ENCODE data around the gene CXCL3. TPM values are rescaled to one million over a fixed set of nuclear protein-coding genes. Genes with fewer than 3 reads are reported as not detected.

Gene CXCL3
- total RNA-seq, 2 donors from 2014 or later = 17.5 to 20.2 TPM

DNA sequence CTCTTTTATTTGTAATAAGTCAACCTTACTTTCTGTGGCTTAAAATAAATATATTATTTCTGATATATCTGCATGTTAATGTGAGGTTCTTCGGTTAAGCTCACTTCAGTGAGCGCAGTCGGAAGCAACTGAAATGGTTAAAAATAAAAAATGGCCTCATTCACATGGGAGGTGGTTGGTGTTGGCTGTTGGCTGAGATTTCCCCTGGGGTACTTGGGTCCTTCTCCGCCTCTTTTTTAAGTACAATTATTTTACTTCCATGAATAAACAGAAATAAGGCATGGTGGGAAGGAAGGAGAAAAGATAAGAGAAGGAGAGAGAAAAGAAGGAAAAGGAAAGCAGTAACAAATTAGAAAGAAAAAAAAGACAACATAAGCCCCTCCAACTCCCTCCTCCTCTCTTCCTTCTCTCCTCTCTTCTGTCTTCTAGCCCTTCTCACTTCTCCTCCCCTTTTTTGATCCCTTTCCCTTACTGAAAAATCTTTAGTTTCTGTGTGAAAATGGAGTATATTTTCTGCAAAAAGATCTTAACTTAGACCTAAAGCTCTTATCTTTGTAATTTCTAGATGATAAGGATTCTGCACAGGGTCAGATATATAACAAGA, 19.7 kb upstream of the CXCL3 start:
- no peak overlapping the region for H3K27ac ChIP-seq
- no peak for DNase-seq
- intact Hi-C loops (cut with DNase I) = no loop called here
- no peaks in the 10 kb centered on the region for H3K27me3 ChIP-seq
- no peaks in the 10 kb centered on the region for H3K36me3 ChIP-seq
- no peaks in the 10 kb centered on the region for H3K9me3 ChIP-seq
- H3K4me3 ChIP-seq = no peak overlapping the region
- no peak overlapping the region for H3K9ac ChIP-seq (ENCODE audit: low read depth in 2 of 2, low read length in 2 of 2)
- no peaks in the 10 kb centered on the region for H3K4me1 ChIP-seq
- TF ChIP-seq, protein P1, sequence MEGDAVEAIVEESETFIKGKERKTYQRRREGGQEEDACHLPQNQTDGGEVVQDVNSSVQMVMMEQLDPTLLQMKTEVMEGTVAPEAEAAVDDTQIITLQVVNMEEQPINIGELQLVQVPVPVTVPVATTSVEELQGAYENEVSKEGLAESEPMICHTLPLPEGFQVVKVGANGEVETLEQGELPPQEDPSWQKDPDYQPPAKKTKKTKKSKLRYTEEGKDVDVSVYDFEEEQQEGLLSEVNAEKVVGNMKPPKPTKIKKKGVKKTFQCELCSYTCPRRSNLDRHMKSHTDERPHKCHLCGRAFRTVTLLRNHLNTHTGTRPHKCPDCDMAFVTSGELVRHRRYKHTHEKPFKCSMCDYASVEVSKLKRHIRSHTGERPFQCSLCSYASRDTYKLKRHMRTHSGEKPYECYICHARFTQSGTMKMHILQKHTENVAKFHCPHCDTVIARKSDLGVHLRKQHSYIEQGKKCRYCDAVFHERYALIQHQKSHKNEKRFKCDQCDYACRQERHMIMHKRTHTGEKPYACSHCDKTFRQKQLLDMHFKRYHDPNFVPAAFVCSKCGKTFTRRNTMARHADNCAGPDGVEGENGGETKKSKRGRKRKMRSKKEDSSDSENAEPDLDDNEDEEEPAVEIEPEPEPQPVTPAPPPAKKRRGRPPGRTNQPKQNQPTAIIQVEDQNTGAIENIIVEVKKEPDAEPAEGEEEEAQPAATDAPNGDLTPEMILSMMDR (IDR thresholded peaks at IDR 0.05) = no peak

DNA sequence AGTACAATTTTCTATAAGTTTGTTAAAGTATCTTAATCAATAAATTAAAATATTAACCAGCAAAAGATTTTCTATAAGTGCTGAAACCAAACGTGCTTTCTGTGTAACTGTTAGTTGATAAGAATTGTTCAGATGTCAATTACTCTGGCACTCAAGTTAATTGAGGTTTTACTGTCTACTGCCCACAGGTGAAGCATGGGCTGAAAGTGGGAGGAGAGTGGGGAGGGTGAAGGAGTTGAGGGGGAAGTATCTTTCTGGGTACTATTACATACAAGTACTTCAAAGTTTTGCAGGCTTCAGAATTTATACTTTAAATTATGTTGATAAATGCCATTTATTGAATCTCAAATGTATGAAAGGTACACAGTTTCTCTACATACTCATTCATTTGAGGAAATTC, 19.1 kb upstream of the CXCL3 start:
- intact Hi-C loops (cut with DNase I) = no loop called here
- H3K4me3 ChIP-seq = no peak overlapping the region
- no peaks in the 10 kb centered on the region for H3K36me3 ChIP-seq
- TF ChIP-seq, protein P1 (IDR thresholded peaks at IDR 0.05) = no peak
- no peaks in the 10 kb centered on the region for H3K9me3 ChIP-seq
- no peaks in the 10 kb centered on the region for H3K4me1 ChIP-seq
- no peak for DNase-seq
- no peaks in the 10 kb centered on the region for H3K27me3 ChIP-seq
- H3K27ac ChIP-seq = no peak overlapping the region
- H3K9ac ChIP-seq (ENCODE audit: low read depth in 2 of 2, low read length in 2 of 2) = no peak overlapping the region

DNA sequence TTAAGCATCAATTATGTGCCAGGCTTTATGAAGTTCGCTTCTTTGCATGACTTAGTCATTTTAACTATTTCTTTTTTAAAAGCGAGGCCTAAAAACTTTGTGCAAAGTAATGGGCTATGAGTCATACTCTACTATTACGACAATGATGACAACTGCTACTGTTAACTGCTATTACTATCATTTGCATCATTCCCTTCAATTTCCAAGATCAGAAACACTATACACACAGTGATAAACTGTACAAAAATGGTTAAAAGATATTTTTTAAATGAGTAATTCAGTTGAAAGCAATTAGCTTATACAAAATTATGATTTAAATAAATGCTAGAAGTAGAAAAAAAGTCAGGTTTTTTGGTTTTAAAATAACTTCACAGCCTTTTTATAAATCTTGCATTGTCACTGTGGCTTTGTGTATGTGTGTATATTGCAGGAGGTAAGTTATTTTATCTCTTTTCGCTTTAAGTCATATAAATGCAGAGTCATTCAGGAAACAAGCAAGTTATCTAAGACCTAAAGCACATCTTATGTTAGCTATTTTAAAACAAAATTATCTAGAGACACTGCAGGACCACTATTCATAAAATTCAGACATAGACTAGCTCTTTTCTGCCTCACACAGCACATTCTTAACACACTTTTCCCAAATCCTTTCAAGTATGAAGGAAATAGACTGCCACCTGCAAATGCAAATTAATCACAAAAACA, 18.5 kb upstream of the CXCL3 start:
- H3K4me3 ChIP-seq = no peak overlapping the region
- TF ChIP-seq, protein P1 (IDR thresholded peaks at IDR 0.05) = no peak
- no peaks in the 10 kb centered on the region for H3K4me1 ChIP-seq
- no peak overlapping the region for H3K27ac ChIP-seq
- H3K9me3 ChIP-seq = no peaks in the 10 kb centered on the region
- intact Hi-C loops (cut with DNase I) = no loop called here
- H3K27me3 ChIP-seq = no peaks in the 10 kb centered on the region
- no peaks in the 10 kb centered on the region for H3K36me3 ChIP-seq
- H3K9ac ChIP-seq (ENCODE audit: low read depth in 2 of 2, low read length in 2 of 2) = no peak overlapping the region
- no peak for DNase-seq

DNA sequence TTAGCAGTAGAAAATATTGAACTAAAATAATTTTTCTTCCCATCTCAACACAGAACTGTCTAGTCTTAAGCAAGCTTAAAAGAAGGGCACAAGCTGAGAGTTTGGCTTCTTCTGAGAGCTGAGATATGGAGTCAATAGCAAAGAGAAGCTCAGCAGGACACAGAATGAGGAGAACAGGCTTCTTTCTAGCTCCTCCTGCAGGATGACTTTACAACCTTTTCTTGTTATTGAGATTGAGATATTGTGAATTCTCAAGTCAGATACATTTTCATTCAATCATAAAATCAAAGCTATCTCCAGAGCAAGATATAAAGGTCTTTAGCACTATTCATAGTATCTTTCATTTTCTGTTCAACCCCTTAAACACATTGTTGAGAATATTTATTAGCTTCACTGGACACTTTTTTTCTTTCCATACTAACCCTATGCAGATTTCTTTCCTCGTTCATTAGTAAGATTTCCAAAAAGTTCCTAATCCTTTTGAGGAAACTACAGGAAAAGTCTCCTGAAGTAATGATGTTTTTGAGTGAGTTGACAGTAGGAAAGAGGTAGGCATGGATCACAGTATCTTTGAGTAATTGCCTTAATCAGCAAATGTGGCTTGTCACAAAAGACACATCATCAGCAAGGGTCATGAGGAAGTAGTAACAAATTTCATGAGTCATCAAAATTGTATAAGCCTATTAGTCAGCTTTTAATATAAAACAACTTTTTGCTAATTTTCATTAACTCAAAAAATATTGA, 17.8 kb upstream of the CXCL3 start:
- H3K9ac ChIP-seq (ENCODE audit: low read depth in 2 of 2, low read length in 2 of 2) = no peak overlapping the region
- no peak overlapping the region for H3K27ac ChIP-seq
- no peaks in the 10 kb centered on the region for H3K4me1 ChIP-seq
- TF ChIP-seq, protein P1 (IDR thresholded peaks at IDR 0.05) = no peak
- no peaks in the 10 kb centered on the region for H3K36me3 ChIP-seq
- no peak overlapping the region for H3K4me3 ChIP-seq
- H3K27me3 ChIP-seq = no peaks in the 10 kb centered on the region
- intact Hi-C loops (cut with DNase I) = no loop called here
- DNase-seq = no peak
- no peaks in the 10 kb centered on the region for H3K9me3 ChIP-seq

DNA sequence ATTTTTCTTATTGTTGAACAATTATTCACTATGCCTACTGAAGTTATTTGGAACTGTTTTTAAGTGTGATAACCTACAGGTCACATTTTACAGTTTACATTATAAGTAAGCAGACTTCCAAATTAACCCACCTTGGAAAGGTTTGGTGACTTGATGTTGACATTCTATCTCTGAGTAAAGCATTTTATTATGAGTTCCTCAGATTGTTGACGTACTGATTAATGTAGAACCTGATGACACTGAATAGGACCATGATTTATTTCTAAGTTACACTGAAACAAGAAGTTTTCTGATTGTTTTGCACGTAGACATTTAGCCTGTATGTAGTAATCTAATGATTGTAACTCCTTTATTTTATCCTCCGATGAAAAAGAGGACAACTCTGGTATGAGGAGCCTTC, 17.0 kb upstream of the CXCL3 start:
- H3K27me3 ChIP-seq = no peaks in the 10 kb centered on the region
- H3K9ac ChIP-seq (ENCODE audit: low read depth in 2 of 2, low read length in 2 of 2) = no peak overlapping the region
- intact Hi-C loops (cut with DNase I) = no loop called here
- H3K4me1 ChIP-seq = no peaks in the 10 kb centered on the region
- no peak for DNase-seq
- H3K4me3 ChIP-seq = no peak overlapping the region
- TF ChIP-seq, protein P1 (IDR thresholded peaks at IDR 0.05) = no peak
- no peaks in the 10 kb centered on the region for H3K36me3 ChIP-seq
- H3K9me3 ChIP-seq = no peaks in the 10 kb centered on the region
- H3K27ac ChIP-seq = no peak overlapping the region

Data from colonic mucosa (tissue), 4 donors.